GM21529 (cell line): ENCODE data around the gene NUDT5.
"Not testable (repeated sequence)": the region's sequence is repeated elsewhere in the genome, so short reads cannot be mapped to it uniquely, and the experiment has no call there.

ENCODE experiments used
- ATAC-seq: cut with Tn5 transposase; IDR thresholded peaks from one replicate; pipeline ENCODE4 v1.9.1; 2021; ENCODE audit not compliant: unreplicated experiment

The NUDT5 gene

DNA sequence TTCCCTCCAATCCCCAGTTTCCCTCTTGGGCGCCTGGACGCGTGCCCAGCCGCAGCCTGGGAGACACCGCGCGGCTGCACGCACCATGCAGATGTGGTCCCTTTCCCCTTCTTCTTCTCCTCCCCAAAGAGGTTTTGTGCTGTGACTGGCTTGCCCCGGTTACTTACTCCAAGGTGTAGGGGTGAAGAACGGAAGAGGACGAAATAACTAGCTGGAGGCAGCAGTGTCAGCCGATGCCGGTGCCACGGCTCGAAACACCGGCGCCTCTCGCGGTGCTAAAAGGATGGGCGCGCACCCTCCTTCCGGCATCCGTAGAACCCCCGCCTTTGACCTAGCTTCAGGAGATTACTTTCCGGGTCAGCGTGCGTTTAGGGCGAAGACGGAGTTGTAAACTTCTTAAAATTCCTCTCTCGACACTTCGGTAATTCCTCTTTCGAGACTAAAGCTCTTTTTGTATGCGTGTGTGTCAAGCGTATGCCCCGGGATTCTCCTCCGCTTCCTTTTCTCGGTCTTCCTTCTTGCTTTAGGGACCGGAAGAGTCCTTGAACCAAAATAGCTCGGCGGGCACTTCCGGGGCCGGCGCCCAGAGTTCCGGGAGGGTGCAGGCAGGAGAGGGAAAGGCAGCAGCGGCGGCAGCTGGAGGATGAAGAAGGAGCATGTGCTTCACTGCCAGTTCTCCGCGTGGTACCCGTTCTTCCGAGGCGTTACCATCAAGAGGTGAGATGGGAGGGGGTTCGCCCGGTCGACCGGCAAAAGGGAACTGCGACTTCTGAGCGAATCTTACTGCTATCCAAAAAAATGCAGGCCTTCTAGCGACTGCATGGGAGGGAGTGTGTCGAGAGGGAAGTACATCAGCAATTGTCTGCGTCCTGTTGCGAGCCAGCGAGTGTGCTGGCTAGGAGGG, at the start of gene NUDT5, which contains the start of gene CDC123:
Gene NUDT5 (minus strand): TSS at position 289 of the 904 bp plus-strand sequence. CDS start 9,600 bp downstream, outside the sequence.
Gene CDC123 (plus strand): TSS at position 586 of the 904 bp plus-strand sequence. CDS start 58 bp downstream, at position 644.
- peak; percentile 85 for ATAC-seq

GRCh38 chr10:12243864-12244620, 48.4 kb upstream of the NUDT5 start:
- ATAC-seq = no peak

DNA sequence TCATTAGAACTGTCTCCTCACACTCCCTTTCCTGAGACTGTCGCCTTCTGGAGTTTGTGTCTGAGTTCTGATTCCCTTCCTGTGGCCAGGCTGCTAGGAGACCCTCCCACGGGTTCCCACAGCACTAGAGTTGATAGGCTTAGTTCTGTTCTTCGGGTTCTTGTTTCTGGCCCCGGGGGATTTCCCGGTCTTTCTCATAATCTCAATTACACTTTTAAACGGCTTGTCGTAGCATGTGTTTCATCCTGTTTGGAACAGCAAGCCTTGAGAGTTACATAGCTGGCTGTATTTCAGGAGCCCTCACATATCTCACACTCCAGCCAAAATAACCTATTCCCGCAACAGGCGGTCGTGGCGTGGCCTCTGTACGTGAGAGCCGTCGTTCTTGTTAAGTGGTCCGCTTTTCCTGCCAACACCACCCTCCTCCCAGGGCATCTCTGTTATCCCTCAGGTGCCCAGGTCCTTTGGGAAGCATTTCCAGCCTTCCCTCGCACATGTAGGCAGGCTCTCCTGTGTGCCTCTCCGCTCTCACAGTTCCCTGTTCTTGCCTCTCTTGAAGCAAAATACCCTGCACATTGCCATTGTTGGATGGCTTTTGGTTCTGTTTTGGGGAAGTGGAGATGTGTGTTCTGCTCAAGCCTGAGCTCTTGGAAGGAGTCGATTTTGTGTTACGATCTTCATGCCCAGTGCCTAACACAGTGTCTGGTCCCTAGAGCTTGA, 46.3 kb upstream of the NUDT5 start:
- peak; percentile 57 for ATAC-seq

GRCh38 chr10:12238821-12239220, 43.1 kb upstream of the NUDT5 start:
- no peak for ATAC-seq

DNA sequence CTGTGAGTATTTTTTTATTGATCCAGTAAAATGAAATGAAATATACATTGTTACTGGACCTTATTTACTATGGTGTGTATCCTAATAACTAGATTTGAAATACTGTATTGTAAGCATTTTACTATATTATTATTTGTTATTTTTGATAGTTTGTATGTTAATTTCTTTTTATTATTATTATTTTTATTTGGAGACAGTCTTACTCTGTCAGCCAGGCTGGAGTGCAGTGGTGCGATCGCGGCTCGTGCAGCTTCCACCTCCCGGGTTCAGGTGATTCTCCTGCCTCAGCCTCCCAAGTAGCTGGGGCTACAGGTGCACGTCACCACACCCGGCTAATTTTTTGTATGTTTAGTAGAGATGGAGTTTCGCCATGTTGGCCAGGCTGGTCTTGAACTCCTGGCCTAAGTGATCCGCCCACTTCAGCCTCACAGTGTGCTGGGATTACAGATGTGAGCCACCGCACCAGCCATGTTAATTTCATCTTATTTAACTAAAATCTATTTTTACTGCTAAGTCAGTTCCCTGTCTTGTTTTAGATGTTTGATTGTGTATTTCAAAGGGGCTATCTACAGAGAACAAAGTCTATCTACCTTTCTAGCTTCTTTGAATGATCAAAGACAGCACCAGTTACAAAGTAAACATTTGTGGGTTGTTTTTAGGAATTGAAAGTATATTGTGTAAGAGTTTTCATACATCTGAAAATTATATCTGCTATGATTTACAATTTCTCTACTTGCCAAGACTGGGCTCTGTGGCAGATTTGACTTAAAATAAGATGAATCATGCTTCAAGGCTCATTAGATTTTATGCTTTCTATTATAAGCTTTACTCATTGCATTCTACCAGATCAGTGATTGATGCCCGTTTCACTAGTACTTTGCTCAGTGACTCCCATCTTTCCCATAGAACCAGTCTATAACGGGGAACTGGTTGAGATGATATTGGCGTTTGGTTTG, 41.9 kb upstream of the NUDT5 start:
- ATAC-seq = no peak

DNA sequence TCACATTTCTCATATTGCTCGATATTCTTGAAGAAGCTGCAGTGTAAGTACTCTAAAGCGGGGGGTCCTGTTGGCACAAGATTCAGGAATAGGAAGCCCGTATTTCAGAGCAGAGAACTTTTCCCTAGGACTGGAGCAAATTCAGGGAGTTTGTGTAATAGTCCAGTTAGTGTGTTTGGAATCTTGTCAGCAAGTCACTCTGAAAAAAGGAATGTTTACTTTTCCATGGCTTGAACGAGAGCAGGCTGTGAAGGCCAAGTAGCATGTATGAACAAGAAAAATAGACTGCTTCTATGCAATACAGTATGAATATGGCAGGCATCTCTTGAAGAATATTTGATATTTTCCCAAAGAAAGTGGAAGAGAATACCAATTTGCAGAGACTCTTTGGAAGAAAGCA, 40.1 kb upstream of the NUDT5 start:
- ATAC-seq = no peak

DNA sequence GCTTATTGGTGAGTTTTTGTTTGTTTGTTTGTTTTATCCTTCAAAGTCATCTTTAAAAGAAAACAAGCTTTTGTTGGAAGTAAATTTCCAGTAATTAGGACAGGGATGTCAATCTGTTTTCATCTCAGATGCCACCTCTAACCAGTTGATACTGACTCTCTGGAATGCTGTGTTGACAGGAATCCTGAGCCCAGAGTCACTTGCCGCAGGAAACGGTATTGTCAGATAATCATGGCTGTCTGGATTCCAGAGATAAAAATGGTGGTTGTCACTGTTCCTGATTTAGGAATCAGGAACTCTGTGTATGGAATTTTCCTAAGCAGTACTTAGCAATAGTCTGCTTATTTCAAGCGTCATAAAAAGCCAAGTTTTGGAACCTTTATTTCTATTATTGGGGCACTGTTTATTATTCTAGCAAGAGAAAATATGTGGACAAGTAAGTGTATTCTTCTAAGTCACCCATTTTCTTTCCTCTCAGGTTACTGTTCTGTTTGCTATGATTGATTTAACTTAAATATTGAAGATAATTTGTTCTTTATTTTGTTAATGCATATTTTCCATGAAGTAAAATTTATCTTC, 39.5 kb upstream of the NUDT5 start:
- ATAC-seq = no peak

- not testable (repeated sequence) for ATAC-seq
These were observed 39.0 kb upstream of the NUDT5 start for GRCh38 chr10:12234687-12235086.

DNA sequence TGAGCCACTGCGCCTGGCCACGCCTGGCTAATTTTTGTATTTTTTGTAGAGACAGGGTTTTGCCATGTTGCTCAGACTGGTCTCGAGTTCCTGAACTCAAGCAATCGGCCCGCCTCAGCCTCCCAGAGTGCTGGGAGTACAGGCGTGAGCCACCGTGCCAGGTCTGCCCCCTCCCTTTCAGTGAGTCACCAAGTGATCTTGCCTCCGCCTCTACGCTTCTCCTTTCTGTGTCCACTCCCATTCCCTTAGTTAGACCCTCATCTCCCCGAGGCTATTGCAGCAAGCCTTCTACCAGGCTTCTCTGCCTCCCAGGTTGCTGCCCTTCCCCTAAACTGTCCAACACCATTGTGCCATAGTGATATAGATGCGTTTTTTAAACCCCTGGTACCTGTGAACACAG, 33.2 kb upstream of the NUDT5 start:
- ATAC-seq = no peak

DNA sequence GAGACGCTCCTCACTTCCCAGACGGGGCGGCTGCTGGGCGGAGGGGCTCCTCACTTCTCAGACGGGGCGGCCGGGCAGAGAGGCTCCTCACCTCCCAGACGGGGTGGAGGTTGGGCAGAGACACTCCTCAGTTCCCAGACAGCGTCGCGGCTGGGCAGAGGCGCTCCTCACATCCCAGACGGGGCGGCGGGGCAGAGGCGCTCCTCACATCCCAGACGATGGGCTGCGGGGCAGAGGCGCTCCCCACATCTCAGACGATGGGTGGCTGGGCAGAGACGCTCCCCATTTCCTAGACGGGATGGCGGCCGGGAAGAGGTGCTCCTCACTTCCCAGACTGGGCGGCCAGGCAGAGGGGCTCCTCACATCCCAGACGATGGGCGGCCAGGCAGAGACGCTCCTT, 30.7 kb upstream of the NUDT5 start:
- not testable (repeated sequence) for ATAC-seq

DNA sequence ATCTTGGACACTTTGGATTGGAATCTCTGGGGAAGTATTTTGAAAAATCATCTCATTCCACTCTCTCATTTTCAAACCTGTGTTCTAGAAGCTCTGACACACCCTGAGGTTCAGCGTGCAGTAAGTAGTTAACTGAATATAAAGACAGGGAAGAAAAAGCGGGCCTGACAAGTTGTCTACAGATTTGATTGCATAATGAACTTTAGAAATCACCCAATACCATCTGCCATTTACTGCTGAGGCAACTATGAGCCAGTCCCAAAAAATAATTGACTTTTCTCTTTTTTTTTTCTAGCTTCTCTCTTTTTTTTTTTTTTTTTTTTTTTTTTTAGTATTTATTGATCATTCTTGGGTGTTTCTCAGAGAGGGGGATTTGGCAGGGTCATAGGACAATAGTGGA, 29.8 kb upstream of the NUDT5 start:
- no peak for ATAC-seq

DNA sequence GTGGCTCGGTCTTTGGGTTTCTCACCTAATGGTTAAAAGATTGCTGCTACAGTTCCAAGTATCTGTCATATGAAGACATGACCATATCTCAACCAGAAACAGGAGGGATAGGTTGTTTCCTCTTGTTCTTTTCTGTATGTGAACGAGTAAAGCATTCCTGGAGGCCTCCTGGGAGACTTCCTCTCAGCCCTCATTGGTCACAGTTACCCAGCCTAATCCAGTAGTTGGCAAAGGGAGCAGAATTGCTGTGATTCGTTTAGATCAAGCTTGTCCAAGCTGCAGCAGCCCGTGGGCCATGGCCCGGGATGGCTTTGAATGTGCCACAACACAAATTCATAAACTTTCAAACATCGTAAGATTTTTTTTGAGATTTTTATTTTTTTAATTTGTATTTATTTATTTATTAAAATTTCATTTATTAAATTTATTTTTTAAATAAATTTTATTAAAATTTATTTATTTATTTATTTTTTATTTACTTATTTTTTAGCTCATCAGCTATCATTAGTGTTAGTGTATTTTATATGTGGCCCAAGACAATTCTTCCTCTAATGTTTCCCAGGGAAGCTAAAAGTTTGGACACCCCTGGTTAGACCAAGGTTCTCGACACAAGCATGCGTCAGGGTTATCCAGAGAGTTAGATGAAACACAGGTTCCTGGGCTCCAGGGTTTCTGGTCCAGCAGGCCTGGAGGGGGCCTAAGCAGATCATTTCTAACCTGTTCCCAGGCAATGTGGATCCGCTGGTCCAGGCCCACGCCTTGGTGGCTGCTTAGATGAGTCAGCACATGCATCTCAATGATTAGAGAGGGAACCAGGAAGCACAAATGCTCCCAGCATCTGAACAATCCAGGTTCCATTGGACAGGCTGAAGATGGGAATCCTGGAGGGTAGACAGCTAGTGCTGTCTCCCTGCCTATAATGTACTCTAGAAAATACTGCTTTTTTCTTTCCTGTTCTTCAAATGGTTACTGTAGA, 25.9 kb upstream of the NUDT5 start:
- no peak for ATAC-seq

- ATAC-seq = no peak
These were observed 23.3 kb upstream of the NUDT5 start for GRCh38 chr10:12218991-12219390.

DNA sequence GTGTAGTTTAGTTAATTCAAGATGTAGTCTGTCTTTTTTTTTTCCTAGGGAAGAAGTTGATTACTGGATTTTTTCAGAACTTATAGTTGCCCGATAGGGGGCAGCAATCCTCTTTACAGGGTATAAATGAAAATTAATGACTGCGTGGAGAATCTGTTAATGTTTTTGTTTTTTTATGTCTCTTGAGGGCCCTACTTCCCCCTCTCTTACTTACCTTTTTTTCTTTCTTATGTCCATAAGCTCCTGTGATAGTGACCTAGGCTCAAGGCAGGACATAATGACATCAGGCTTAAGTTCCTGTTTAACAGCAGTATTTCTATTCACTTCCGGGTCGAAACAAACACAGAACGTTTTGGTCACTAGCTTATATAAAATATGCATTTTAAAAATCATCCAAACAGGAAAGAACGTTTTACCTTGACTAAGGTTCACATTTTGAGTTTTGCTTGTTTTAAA, 19.1 kb upstream of the NUDT5 start:
- ATAC-seq = no peak

GRCh38 chr10:12214093-12214492, 18.4 kb upstream of the NUDT5 start:
- no peak for ATAC-seq

GRCh38 chr10:12213621-12214020, 17.9 kb upstream of the NUDT5 start:
- ATAC-seq = no peak

GRCh38 chr10:12212454-12212853, 16.8 kb upstream of the NUDT5 start:
- no peak for ATAC-seq

DNA sequence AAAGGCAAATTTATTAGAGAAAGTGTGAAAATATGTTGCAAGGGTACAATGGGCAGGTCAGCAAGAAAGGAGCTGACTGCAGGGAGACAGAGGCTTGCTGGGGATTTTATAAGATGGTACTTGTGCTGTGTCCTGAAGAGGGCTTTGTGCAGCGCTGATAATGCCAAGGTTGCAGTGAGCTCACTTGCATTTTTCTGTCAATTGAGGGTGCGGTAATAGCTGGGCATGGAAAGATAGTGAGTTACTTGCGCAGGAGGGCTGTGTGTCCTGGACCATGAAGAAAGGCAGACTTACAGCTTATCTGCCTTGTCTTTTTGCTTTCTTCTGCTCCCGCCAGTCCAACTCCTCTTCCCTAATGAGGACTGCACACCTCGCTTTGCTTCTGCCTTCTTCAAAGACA, 12.8 kb upstream of the NUDT5 start:
- ATAC-seq = no peak

DNA sequence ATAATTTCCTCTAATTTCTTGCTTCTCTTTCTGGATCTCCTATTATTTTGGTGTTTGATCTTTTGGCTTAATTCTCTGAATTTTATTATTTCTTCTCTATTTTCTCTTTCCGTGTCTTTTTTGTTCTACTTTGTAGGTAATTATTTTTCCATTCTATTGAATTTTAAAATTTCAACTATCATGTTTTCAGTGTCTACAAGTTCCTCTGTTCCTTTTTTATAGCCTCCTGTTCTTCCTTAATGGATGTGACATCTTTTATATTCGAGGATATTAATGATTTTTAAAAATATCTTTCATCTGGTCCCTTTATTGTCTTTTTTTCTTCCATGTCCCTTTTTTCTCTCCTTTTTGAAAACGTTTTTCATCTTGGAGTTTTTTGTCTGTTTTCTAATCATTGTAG, 11.4 kb upstream of the NUDT5 start:
- ATAC-seq = no peak
